ENCODE measurements around the gene CLDN6.
"Not testable (repeated sequence)": the region's sequence is repeated elsewhere in the genome, so short reads cannot be mapped to it uniquely, and the experiment has no call there.

Gene CLDN6

DNA sequence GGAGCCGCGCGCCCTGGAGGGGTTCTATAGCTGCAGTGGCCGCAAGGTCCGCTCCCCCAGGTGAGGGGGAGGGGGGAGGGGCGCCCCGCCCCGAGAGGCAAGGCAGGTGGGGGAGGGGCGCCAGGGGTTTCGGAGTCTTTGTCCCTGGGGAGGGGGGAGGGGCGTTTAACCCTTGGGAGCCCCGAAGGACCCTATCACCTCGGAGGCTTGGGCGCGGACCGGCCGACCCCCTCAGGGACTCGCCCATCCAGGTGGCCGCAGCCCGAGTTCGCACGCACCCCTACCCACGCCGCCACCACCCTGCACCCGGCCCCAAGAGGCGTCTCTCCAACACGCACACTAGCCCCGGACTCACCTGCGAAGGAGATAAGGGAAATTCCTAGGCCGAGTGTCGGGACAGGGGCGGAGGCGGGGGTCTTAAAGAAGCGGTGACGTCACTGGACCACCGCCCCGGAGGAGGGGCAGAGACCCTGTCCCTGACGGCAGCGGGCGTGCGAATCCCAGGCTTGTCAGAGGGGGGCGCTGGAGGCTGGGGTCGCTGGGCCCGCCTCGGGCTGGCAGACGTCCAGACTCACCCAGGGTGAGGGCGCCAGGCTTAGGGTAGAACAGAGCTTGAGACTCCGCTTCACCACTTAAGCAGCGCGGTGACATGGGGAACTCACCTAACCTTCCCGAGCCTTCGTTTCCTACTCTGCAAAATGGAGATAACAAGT is at the start of gene CLDN6:
CLDN6 (minus strand) TSS at position 390 of the 713 bp plus-strand sequence. CDS start 2,162 bp downstream, outside the sequence.
- peak in 1 of 2 donors; percentile 50 for DNase-seq (ENCODE audit: low read depth in 2 of 2)

- DNase-seq (ENCODE audit: low read depth in 2 of 2): no peak
These were observed 48.4 kb upstream of the CLDN6 start for GRCh38 chr16:3066440-3066748.

GRCh38 chr16:3065742-3066439 is 47.9 kb upstream of the CLDN6 start:
- no peak for DNase-seq (ENCODE audit: low read depth in 2 of 2)

DNA sequence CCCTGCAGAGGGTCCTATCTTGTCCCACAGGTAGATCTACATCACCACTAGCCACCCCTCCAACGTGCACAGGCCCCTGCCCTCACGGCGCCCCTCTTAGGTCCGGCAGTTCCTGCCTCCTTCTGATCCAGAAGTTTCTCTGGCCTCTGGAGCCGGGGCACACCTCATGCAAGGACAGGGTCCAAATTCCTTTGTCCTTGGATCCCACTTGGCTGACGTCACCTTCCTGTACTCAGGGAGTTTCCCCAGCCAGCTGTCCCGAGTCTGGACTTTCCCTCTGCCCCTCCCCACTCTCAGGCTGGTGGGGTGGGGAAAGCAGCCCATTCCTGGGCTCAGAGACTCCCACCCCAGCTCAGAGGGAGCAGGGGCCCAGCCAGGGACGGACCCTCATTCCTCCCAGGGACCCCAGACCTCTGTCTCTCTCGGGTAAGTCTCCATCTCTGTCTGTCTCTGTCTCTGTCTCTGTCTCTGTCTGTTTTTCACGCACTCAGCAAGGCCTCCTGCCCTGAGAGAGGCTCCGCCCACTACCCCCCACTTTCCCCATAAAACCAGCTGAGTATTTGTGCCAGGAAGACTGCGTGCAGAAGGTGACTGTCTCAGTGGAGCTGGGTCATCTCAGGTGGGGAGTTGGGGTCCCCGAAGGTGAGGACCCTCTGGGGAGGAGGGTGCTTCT is 47.2 kb upstream of the CLDN6 start, which contains the start of gene IL32:
IL32 (plus strand) TSS at position 572 of the 673 bp plus-strand sequence. CDS start 172 bp downstream, outside the sequence.
- DNase-seq (ENCODE audit: low read depth in 2 of 2): peak in 1 of 2 donors; percentile 72

DNA sequence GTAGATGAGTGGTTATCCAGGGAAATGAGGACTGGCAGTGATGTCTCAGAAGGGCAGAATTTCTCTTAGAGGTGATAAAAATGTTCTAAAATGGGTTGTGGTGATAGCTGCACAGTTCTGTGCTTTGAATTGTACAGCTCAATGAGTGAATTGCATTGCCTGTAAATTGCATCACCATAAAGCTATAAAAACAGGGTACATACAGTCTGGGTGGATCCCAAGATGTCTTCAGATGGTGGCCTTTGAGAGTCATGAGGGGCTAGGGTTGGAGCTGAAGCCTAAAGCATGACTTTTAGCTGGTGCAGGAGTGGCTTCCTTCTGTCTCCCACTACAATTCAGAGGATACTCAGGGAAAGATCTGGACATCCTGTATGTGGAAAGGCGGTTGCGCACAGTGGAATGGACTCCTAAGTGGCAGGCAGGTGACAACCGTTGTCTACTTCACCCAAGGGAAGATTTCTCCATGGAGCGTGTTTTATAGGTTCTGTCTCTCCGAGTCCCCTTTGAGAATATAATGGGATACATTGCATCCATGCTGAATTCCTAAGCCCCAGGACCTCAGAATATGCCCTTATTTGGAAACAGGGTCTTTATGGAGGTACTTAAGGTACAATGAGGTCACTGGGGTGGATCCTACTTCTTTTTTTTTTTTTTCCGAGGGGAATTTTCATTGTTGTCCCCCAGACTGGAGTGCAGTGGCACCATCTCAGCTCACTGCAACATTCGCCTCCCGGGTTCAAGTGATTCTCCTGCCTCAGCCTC is 45.8 kb upstream of the CLDN6 start:
- no peak for DNase-seq (ENCODE audit: low read depth in 2 of 2)

- no peak for DNase-seq (ENCODE audit: low read depth in 2 of 2)
These were observed 44.6 kb upstream of the CLDN6 start for GRCh38 chr16:3062553-3062952.

- no peak for DNase-seq (ENCODE audit: low read depth in 2 of 2)
These were observed 42.5 kb upstream of the CLDN6 start for GRCh38 chr16:3060339-3061127.

GRCh38 chr16:3059723-3060242 is 41.8 kb upstream of the CLDN6 start:
- no peak for DNase-seq (ENCODE audit: low read depth in 2 of 2)

DNA sequence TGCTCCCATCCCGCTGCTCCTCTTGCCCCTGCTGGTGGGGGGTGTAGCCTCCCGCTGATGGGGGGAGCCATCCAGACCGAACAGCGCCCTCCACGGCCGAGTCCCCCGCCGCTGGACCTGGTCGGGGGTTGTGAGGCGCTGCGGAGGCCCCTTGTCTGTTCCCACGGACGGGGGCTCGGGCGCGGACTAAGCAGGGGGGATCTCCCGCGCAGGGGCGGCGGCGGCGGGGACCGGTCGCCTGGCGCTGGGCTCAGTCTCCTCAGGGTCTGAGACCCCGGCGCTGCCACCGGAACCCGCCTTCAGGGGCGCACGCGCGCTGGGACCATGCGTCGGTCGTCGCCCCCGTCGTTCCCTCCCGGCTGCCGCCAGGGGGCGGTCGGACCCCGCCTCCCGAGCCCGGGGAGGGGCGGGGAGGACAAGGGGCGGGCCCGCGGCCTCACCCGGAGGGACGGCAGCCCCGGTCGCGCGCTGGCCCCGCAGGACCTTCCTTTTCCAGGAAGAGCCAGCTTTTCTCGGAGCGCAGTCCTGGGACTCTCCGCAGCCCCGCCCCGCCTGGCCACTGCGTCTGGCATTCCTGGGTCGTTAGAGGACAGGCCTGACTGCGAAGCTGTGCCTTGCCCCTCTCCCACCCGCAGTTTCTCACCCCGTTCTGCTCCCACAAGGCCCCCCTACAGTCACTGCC is 41.2 kb upstream of the CLDN6 start:
- DNase-seq (ENCODE audit: low read depth in 2 of 2): peak; percentile 71 to 88

- peak in 1 of 2 donors; percentile 43 for DNase-seq (ENCODE audit: low read depth in 2 of 2)
These were observed 40.4 kb upstream of the CLDN6 start for GRCh38 chr16:3058139-3059030.

- DNase-seq (ENCODE audit: low read depth in 2 of 2): no peak
These were observed 39.5 kb upstream of the CLDN6 start for GRCh38 chr16:3057181-3058138.

GRCh38 chr16:3056336-3057180 is 38.6 kb upstream of the CLDN6 start:
- no peak for DNase-seq (ENCODE audit: low read depth in 2 of 2)

GRCh38 chr16:3055734-3056115 is 37.7 kb upstream of the CLDN6 start:
- DNase-seq (ENCODE audit: low read depth in 2 of 2): not testable (repeated sequence)

DNA sequence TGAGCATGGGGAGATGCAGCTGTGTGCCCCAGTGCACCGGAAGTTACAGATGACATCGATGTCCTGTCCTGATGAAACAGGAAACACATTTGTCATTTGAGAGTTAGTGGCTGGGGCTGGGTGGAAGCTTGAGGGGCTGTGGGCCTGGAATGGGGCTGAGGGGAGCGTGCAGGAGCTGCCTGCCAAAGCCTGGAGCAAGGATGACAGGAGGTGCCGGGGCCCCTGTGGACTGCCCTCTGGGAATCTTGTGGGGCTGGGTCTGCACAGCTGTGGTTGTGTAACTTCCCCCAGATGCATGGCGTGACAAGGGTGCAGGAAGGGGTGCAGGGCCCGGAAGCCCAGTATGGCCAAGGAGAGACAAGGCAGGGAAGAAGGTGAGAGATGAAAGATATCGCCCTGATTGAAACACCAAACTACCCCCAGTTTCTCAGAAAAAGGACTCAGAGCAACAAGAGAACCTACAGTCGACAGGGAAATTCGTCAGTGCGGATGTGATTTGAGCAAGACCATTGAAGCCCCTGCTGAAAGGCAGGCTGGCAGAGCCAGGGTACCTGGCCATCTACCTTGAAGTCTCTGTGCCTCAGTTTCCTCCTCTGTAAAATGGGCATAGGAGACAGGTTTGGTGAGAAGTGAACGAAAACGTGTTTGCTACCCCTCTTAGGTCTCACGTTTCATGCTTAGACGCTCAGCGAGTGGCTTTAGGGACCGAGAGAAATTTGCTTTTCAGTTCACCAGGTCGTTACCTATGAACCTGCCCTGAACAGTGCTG is 37.2 kb upstream of the CLDN6 start:
- DNase-seq (ENCODE audit: low read depth in 2 of 2): no peak

DNA sequence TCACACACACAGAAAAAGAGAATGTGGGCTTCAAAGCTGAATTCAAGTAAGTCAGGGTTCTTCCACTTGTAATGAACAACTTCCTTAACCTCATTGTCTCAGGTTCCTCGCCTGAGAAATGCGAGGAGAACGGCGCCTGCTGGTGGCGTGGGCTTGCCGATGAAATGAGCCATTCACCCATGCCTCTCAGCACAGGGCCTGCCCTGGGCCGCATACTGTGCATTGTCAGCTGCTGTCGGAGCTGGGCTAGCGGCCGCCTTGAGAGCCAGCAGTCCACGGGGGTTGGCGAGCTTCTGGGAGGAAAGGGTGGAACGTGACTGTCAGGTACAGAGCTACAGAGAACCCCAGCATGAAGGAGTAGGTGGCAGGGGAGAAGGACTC is 35.3 kb upstream of the CLDN6 start:
- not testable (repeated sequence) for DNase-seq (ENCODE audit: low read depth in 2 of 2)

GRCh38 chr16:3052571-3053329 is 34.8 kb upstream of the CLDN6 start:
- not testable (repeated sequence) for DNase-seq (ENCODE audit: low read depth in 2 of 2)

Measured in stimulated activated CD4-positive, alpha-beta T cell treated with anti-CD3 and anti-CD28 coated beads, Interleukin-15, amount 100 ng/mL, for 48 hours (primary cell).